Stimulated activated naive B cell treated with anti-CD40 and anti-IgM and Interleukin-4, amounts not matched to agents 10 μg/mL and 1 μg/mL and 100 μg/mL, for 72 hours (primary cell): ENCODE results near the gene LPCAT1.
A peak's percentile ranks its signal among the peaks of the same experiment; 100 is the strongest.

Experiments used
- ATAC-seq, 2 donors: fragments of 150-1000 bp; cut with Tn5 transposase; replicated peaks; 2 replicates each; pipeline ENCODE4 v1.10.0; 2021; ENCODE audit warnings: moderate library complexity in 1 of 2
- DNase-seq: peaks from one replicate; pipeline ENCODE4 v3.0.0; 2021
- H3K27ac Mint-ChIP-seq: one replicate; pipeline ENCODE4 v1.8.0; 2022; ENCODE audit warnings: mild to moderate bottlenecking, mixed read lengths
- H3K27me3 Mint-ChIP-seq, 2 donors: one replicate each; pipeline ENCODE4 v1.8.0; 2022; ENCODE audit warnings: mixed read lengths in 2 of 2
- H3K36me3 Mint-ChIP-seq, 2 donors: one replicate each; pipeline ENCODE4 v1.8.0; 2022; ENCODE audit warnings: mixed read lengths in 2 of 2, mild to moderate bottlenecking in 1 of 2
- H3K4me1 Mint-ChIP-seq, 2 donors: one replicate each; pipeline ENCODE4 v1.8.0; 2022; ENCODE audit warnings: mixed read lengths in 2 of 2, mild to moderate bottlenecking in 1 of 2
- H3K4me3 Mint-ChIP-seq, 2 donors: one replicate each; pipeline ENCODE4 v1.8.0; 2022; ENCODE audit warnings: mild to moderate bottlenecking in 2 of 2, mixed read lengths in 2 of 2, moderate library complexity in 1 of 2
- H3K9me3 Mint-ChIP-seq, 2 donors: one replicate each; pipeline ENCODE4 v1.8.0; 2022; ENCODE audit warnings: mixed read lengths in 2 of 2, mild to moderate bottlenecking in 1 of 2

Gene LPCAT1

DNA sequence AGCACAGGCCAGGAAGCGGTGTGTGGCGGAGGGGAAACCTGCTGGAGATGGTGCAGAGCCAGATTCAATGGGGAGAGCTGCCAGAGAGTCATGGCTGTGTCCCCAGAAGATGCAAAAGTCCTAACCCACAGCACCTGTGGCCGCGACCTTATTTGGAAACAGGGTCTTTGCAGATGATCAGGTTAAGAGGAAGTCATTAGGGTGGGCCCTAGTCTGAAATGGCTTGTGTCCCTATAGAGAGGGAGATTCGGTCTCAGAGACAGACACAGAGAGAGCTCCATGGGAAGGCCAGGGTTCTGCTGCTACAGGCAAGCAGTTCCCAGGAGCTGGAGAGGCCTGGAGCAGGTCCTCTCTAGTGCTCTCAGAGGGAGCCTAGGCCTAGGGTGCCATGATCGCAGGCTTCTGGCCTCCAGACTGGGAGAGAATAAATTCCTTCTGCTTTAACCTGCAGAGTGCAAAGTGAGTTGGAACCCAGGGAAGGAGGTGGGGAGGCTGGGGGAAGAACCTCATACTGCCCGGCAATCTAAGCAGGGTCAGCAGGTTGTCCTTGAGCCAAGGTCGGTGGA lies 1.9 kb upstream of the LPCAT1 start:
- H3K4me3 Mint-ChIP-seq, result peak overlapping the region; percentile 5 to 71
- no peak for ATAC-seq

GRCh38 chr5:1524799-1525623 lies 1.3 kb upstream of the LPCAT1 start:
- no peak for ATAC-seq
- Mint-ChIP-seq H3K4me3 (peak overlapping the region; percentile 71 to 81), H3K36me3 (peaks cover 10 to 16% of the 10 kb centered on the region in 2 donors), H3K4me1 (peaks cover 46 to 53% of the 10 kb centered on the region in 2 donors), H3K9me3 (no peaks in the 10 kb centered on the region), H3K27ac (peak overlapping the region; percentile 87), H3K27me3 (no peaks in the 10 kb centered on the region)
- DNase-seq, result no peak

More for the DNA sequence above, 1.9 kb upstream of the LPCAT1 start:
- peaks cover 6 to 11% of the 10 kb centered on the region in 2 donors for H3K36me3 Mint-ChIP-seq
- peak overlapping the region; percentile 87 for H3K27ac Mint-ChIP-seq
- no peak for DNase-seq
- H3K9me3 Mint-ChIP-seq, result no peaks in the 10 kb centered on the region
- peaks cover 43 to 53% of the 10 kb centered on the region in 2 donors for H3K4me1 Mint-ChIP-seq
- no peaks in the 10 kb centered on the region for H3K27me3 Mint-ChIP-seq

GRCh38 chr5:1524481-1524798 lies 680 bp upstream of the LPCAT1 start:
- Mint-ChIP-seq H3K27ac (peak overlapping the region; percentile 87), H3K4me3 (peak overlapping the region; percentile 71 to 81), H3K27me3 (no peaks in the 10 kb centered on the region), H3K4me1 (peaks cover 48 to 53% of the 10 kb centered on the region in 2 donors), H3K36me3 (peaks cover 14 to 21% of the 10 kb centered on the region in 2 donors), H3K9me3 (no peaks in the 10 kb centered on the region)
- no peak for DNase-seq
- ATAC-seq, result no peak

GRCh38 chr5:1523480-1523792 lies 324 bp downstream of the LPCAT1 start:
- H3K4me1 Mint-ChIP-seq, result peaks cover 47 to 53% of the 10 kb centered on the region in 2 donors
- no peaks in the 10 kb centered on the region for H3K9me3 Mint-ChIP-seq
- no peaks in the 10 kb centered on the region for H3K27me3 Mint-ChIP-seq
- peaks cover 14 to 31% of the 10 kb centered on the region in 2 donors for H3K36me3 Mint-ChIP-seq
- ATAC-seq (peak; percentile 40 to 56), DNase-seq (no peak)
- H3K27ac Mint-ChIP-seq, result no peak overlapping the region
- H3K4me3 Mint-ChIP-seq, result peak overlapping the region; percentile 81 to 91

DNA sequence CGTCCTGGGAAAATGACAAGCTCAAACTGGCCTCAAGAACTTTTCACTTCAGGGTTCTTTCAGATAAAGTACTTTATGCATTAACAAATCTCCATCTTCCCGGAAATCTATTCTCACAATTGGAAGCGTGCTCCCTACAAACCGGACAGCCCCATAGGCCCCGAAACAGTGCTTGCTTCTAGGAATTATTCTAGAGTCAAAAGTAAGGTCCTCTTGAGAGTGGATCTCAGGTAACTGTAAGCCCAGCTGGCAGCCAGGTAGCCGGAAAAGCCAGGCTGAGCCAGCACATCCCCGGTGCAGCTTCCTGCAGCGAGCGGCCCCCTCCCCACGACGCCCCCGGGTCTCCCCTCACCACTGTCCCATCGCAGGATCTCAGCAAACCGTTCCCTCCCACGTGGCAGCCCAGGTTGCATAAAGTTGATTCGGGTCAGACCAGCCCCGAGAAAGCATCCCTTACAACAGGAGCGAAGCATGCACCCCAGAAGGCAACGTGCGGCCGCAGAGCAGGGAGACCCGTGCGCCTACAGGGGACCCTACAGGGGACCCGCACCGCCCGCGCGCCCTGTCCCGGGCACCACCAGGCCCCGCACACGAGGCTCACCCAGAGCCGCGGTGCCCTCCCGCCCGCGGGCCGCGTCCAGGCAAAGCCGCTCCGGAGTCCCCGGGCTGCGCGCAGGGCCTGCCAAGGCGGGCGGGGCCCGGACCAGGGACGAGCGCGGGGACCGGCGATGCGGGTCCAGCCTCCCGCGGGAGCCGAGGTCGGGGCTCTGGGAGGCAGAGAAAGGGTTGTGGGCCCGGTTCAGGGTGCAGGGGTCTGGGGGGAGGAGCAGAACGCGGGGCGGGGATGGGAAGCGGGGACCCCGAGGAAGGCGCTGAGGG lies 920 bp downstream of the LPCAT1 start:
- DNase-seq (no peak), ATAC-seq (peak; percentile 4 to 10)
- Mint-ChIP-seq H3K27me3 (no peaks in the 10 kb centered on the region), H3K4me3 (peak overlapping the region; percentile 81 to 91), H3K9me3 (no peaks in the 10 kb centered on the region), H3K4me1 (peaks cover 46 to 56% of the 10 kb centered on the region in 2 donors), H3K36me3 (peaks cover 16 to 31% of the 10 kb centered on the region in 2 donors), H3K27ac (peak overlapping the region; percentile 83)

GRCh38 chr5:1521671-1522600 lies 1.8 kb downstream of the LPCAT1 start:
- ATAC-seq (no peak), DNase-seq (peak; percentile 0)
- peak overlapping the region; percentile 96 for H3K27ac Mint-ChIP-seq
- peaks cover 44 to 56% of the 10 kb centered on the region in 2 donors for H3K4me1 Mint-ChIP-seq
- no peaks in the 10 kb centered on the region for H3K9me3 Mint-ChIP-seq
- H3K4me3 Mint-ChIP-seq, result peak overlapping the region; percentile 81 to 91
- H3K27me3 Mint-ChIP-seq, result no peaks in the 10 kb centered on the region
- peaks cover 22 to 35% of the 10 kb centered on the region in 2 donors for H3K36me3 Mint-ChIP-seq

DNA sequence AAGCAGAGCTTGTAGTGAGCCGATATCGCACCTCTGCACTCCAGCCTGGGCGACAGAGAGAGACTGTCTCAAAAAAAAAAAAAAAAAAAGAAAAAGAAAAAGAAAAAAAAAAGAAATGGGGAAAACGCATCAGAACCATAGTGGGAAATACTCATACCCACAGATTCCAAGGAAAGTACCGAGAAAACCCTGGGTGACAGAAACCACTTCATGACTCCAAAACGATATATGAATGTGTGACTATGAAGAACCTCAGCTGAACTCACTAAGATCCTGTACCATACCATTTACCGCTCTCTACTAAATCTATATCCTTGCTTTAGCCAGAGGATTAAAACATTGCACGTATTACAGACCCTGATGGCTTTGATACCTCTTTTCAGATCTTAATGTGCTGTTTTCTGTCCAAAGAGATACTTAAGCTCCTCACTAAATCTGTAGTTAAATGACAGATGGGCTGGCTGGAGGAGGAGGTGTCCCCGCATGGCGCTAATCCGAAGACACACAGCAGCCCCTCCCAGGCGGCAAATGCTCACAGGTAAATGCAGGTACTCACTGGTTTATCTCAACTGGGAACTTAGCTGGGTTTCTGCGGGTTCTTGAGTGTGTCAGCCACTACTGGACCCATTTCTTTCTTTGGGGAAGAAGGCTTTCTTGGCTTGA lies 2.8 kb downstream of the LPCAT1 start:
- Mint-ChIP-seq H3K4me1 (peaks cover 44 to 56% of the 10 kb centered on the region in 2 donors), H3K9me3 (no peaks in the 10 kb centered on the region), H3K27me3 (no peaks in the 10 kb centered on the region), H3K27ac (peak overlapping the region; percentile 51), H3K4me3 (peak overlapping the region in 1 of 2 donors; percentile 21), H3K36me3 (peaks cover 27 to 44% of the 10 kb centered on the region in 2 donors)
- DNase-seq, result no peak
- ATAC-seq, result no peak

DNA sequence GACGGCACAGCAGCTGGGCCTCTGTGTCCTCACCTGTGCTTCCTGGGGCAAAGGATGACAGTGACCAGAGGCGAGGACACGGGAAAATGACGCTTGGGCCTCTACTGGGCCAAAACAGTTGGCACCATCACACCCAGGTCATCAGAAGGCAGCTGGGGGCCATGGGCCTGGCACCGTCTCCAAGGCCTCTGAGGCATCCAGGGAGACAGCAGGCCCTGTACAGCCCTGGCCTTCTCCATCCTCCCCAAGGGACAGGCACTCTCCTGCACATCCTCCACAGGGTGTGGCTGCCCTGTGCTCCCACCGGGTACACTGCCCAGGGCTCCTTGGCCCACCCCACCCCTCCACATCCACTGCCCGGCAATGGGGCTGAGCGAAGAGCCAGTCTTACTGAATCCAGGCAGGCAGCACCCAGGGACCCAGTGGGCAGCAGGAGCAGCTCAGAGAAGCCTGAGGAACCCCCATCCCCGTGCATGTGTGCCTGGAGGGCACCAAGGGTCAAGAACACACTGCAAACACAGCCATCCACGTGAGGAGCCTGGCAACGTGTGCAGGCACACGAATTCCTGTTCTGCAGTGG lies 4.0 kb downstream of the LPCAT1 start:
- DNase-seq (no peak), ATAC-seq (no peak)
- H3K4me1 Mint-ChIP-seq, result peaks cover 37 to 51% of the 10 kb centered on the region in 2 donors
- H3K9me3 Mint-ChIP-seq, result no peaks in the 10 kb centered on the region
- H3K27ac Mint-ChIP-seq, result no peak overlapping the region
- H3K4me3 Mint-ChIP-seq, result no peak overlapping the region
- H3K36me3 Mint-ChIP-seq, result peaks cover 27 to 48% of the 10 kb centered on the region in 2 donors
- no peaks in the 10 kb centered on the region for H3K27me3 Mint-ChIP-seq

- H3K4me3 Mint-ChIP-seq, result no peak overlapping the region
- peaks cover 34 to 58% of the 10 kb centered on the region in 2 donors for H3K36me3 Mint-ChIP-seq
- ATAC-seq (no peak), DNase-seq (no peak)
- no peaks in the 10 kb centered on the region for H3K9me3 Mint-ChIP-seq
- H3K27ac Mint-ChIP-seq, result no peak overlapping the region
- peaks cover 41 to 48% of the 10 kb centered on the region in 2 donors for H3K4me1 Mint-ChIP-seq
- no peaks in the 10 kb centered on the region for H3K27me3 Mint-ChIP-seq
These were observed 5.9 kb downstream of the LPCAT1 start for GRCh38 chr5:1517838-1518237.

GRCh38 chr5:1516615-1517601 lies 6.9 kb downstream of the LPCAT1 start:
- no peak for DNase-seq
- H3K9me3 Mint-ChIP-seq, result no peaks in the 10 kb centered on the region
- peak overlapping the region; percentile 37 to 55 for H3K4me3 Mint-ChIP-seq
- peaks cover 33 to 59% of the 10 kb centered on the region in 2 donors for H3K36me3 Mint-ChIP-seq
- peak; percentile 25 for ATAC-seq
- no peaks in the 10 kb centered on the region for H3K27me3 Mint-ChIP-seq
- peak overlapping the region; percentile 78 for H3K27ac Mint-ChIP-seq
- H3K4me1 Mint-ChIP-seq, result peaks cover 44 to 46% of the 10 kb centered on the region in 2 donors

DNA sequence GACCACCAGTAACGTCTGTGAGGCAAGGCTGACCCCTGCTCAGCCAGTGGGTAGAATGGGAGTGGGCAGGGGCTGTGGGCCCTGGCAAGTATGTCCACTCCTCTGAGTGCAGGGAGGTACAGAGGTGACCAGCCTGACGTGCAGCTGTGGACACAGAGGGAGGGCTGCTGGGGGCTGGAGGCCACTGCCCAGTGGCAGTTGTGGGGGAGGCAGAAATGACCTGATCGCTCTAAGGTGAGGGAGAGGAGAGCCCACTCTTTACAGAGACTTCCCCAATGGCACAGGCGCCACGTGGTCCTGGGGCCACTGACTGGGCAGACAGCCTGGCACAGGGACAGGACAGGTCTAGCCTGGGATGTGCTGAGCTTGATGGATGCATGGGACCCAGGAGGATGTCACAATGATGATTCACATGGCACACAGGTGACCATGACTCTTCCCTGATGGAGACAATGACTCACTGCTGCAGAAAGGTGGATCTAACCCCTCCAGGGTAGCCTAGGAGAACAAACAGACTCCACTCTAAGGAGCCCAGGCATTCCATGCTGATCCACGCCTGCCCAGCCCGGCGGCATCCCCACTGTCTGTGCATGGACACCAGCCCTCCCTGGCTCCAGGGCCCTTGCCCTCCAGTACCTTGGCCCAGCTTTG lies 7.7 kb downstream of the LPCAT1 start:
- Mint-ChIP-seq H3K27ac (peak overlapping the region; percentile 78), H3K9me3 (no peaks in the 10 kb centered on the region), H3K36me3 (peaks cover 37 to 62% of the 10 kb centered on the region in 2 donors), H3K4me3 (peak overlapping the region; percentile 30 to 55), H3K27me3 (no peaks in the 10 kb centered on the region), H3K4me1 (peaks cover 46 to 50% of the 10 kb centered on the region in 2 donors)
- ATAC-seq (peak; percentile 19 to 50), DNase-seq (no peak)
